Esophagus muscularis mucosa (tissue), 3 donors: ENCODE data around the gene C11orf21.

Experiments
- POLR2A ChIP-seq: fragments of 450-650 bp; IDR thresholded peaks from one replicate; pipeline ENCODE4 v1.6.1; 2017; ENCODE audit warnings: antibody characterized with exemption, moderate library complexity, mild to moderate bottlenecking, low read depth
- POLR2AphosphoS5 ChIP-seq, 2 donors: sonication (generic); formaldehyde crosslinking; IDR thresholded peaks; one replicate each; pipeline ENCODE4 v1.6.1; 2017; ENCODE audit warnings: antibody characterized with exemption in 2 of 2
- TF ChIP-seq, protein P1 (sequence below), 3 experiments: fragments of 200-600 bp in 2 of 3; fragments of 450-650 bp in 1 of 3; sonication (generic) in 2 of 3; IDR thresholded peaks; one replicate each; pipeline ENCODE4 v1.5.1; 2017 to 2019; ENCODE audit warnings: antibody characterized with exemption in 3 of 3, mild to moderate bottlenecking in 2 of 3, moderate library complexity in 1 of 3

DNA sequence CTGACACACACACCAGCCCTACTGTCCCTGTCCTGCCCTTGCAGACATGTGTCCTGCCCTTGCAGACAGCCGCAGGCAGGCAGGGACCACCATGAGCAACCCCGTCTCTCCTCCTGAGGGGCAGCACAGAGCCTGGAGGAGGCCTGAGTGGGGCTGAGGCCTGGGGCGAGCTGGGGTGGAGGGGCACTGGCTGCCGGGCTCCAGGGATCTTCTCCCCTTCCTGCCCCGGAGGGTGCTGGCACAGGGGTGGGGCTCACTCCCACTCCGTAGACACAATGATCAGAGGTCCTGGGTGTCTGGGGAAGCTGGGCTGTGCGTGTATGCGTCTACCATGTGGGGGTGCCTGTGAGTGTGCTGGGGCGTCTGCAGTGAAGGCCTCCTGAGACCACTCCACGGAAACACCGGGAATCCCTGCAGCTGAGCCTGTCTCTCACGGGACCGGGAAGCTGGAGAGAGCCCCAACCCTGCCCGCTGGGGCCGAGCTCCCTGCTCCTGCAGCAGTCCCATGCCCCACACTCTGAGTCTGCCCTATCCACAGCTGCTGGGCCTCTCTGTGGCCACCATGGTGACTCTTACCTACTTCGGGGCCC lies 683 bp upstream of the C11orf21 start:
- TF ChIP-seq POLR2AphosphoS5 (IDR thresholded peaks at IDR 0.05) (no peak), POLR2A (no peak)
- TF ChIP-seq, protein P1, sequence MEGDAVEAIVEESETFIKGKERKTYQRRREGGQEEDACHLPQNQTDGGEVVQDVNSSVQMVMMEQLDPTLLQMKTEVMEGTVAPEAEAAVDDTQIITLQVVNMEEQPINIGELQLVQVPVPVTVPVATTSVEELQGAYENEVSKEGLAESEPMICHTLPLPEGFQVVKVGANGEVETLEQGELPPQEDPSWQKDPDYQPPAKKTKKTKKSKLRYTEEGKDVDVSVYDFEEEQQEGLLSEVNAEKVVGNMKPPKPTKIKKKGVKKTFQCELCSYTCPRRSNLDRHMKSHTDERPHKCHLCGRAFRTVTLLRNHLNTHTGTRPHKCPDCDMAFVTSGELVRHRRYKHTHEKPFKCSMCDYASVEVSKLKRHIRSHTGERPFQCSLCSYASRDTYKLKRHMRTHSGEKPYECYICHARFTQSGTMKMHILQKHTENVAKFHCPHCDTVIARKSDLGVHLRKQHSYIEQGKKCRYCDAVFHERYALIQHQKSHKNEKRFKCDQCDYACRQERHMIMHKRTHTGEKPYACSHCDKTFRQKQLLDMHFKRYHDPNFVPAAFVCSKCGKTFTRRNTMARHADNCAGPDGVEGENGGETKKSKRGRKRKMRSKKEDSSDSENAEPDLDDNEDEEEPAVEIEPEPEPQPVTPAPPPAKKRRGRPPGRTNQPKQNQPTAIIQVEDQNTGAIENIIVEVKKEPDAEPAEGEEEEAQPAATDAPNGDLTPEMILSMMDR (IDR thresholded peaks at IDR 0.05), result no peak
